Measurements from ENCODE around the gene GTSE1.

GTSE1 gene

GRCh38 chr22:46351767-46352166 lies 55.1 kb downstream of the GTSE1 start:
- Histone ChIP-seq H3K4ac (ENCODE audit: low read depth, low read length) (no peak overlapping the region), H3K23ac (ENCODE audit: low read length) (no peak overlapping the region), H4K5ac (ENCODE audit: low read length) (no peak overlapping the region), H2BK5ac (ENCODE audit: low read length) (no peak overlapping the region), H2AK5ac (ENCODE audit: low read length) (no peak overlapping the region), H2BK15ac (replicated peaks; ENCODE audit: low read depth) (no peak overlapping the region), H3K56ac (ENCODE audit: low read length) (no peak overlapping the region), H4K8ac (ENCODE audit: low read depth, low read length) (no peak overlapping the region), H3K4me2 (ENCODE audit: low read length) (no peak overlapping the region), H3K4me3 (ENCODE audit: low read length) (no peak overlapping the region), H3K27me3 (ENCODE audit: insufficient read depth, low read length, poor library complexity) (no peaks in the 10 kb centered on the region), H3K27ac (ENCODE audit: low read depth, low read length) (no peak overlapping the region), H3K18ac (ENCODE audit: low read length) (no peak overlapping the region), H3K4me1 (ENCODE audit: control insufficient read depth, low read depth, low read length) (no peaks in the 10 kb centered on the region), H3K79me2 (ENCODE audit: control insufficient read depth, insufficient read depth, low read length) (no peaks in the 10 kb centered on the region), H3K9ac (ENCODE audit: low read length) (no peak overlapping the region), H3K36me3 (ENCODE audit: control insufficient read depth, insufficient read depth, low read length) (peaks cover 50% of the 10 kb centered on the region), H2BK120ac (ENCODE audit: low read depth, low read length) (no peak overlapping the region), H3K79me1 (ENCODE audit: low read length) (peaks cover 13% of the 10 kb centered on the region)
- DNase-seq: no peak
- WGBS (ENCODE audit: extremely low coverage, insufficient coverage, low lambda C conversion rate): no CpG with 5 or more reads among the region's 23 CpGs

GRCh38 chr22:46352276-46352675 lies 55.6 kb downstream of the GTSE1 start:
- H3K4me2 ChIP-seq (ENCODE audit: low read length): no peak overlapping the region
- no peak for DNase-seq

GRCh38 chr22:46352691-46353386 lies 56.2 kb downstream of the GTSE1 start:
- Histone ChIP-seq H4K8ac (ENCODE audit: low read depth, low read length) (no peak overlapping the region), H3K56ac (ENCODE audit: low read length) (no peak overlapping the region), H3K9ac (ENCODE audit: low read length) (no peak overlapping the region), H3K23ac (ENCODE audit: low read length) (no peak overlapping the region), H3K79me1 (ENCODE audit: low read length) (peaks cover 10% of the 10 kb centered on the region), H2BK120ac (ENCODE audit: low read depth, low read length) (no peak overlapping the region), H3K79me2 (ENCODE audit: control insufficient read depth, insufficient read depth, low read length) (no peaks in the 10 kb centered on the region), H3K18ac (ENCODE audit: low read length) (no peak overlapping the region), H3K4ac (ENCODE audit: low read depth, low read length) (no peak overlapping the region), H3K36me3 (ENCODE audit: control insufficient read depth, insufficient read depth, low read length) (peaks cover 44% of the 10 kb centered on the region), H4K5ac (ENCODE audit: low read length) (no peak overlapping the region), H3K27me3 (ENCODE audit: insufficient read depth, low read length, poor library complexity) (no peaks in the 10 kb centered on the region), H2BK5ac (ENCODE audit: low read length) (no peak overlapping the region), H3K4me2 (ENCODE audit: low read length) (no peak overlapping the region), H2BK15ac (replicated peaks; ENCODE audit: low read depth) (no peak overlapping the region), H2AK5ac (ENCODE audit: low read length) (no peak overlapping the region), H3K27ac (ENCODE audit: low read depth, low read length) (no peak overlapping the region), H3K4me3 (ENCODE audit: low read length) (no peak overlapping the region), H3K4me1 (ENCODE audit: control insufficient read depth, low read depth, low read length) (no peaks in the 10 kb centered on the region)
- peak; percentile 37 for DNase-seq
- no CpG with 5 or more reads among the region's 20 CpGs for WGBS (ENCODE audit: extremely low coverage, insufficient coverage, low lambda C conversion rate)

More at GRCh38 chr22:46352276-46352675, 55.6 kb downstream of the GTSE1 start:
- Histone ChIP-seq H3K79me2 (ENCODE audit: control insufficient read depth, insufficient read depth, low read length) (no peaks in the 10 kb centered on the region), H3K4ac (ENCODE audit: low read depth, low read length) (no peak overlapping the region), H3K79me1 (ENCODE audit: low read length) (peaks cover 10% of the 10 kb centered on the region), H3K18ac (ENCODE audit: low read length) (no peak overlapping the region), H3K23ac (ENCODE audit: low read length) (no peak overlapping the region), H3K27me3 (ENCODE audit: insufficient read depth, low read length, poor library complexity) (no peaks in the 10 kb centered on the region), H3K4me3 (ENCODE audit: low read length) (no peak overlapping the region), H4K8ac (ENCODE audit: low read depth, low read length) (no peak overlapping the region), H3K4me1 (ENCODE audit: control insufficient read depth, low read depth, low read length) (no peaks in the 10 kb centered on the region), H4K5ac (ENCODE audit: low read length) (no peak overlapping the region), H2BK5ac (ENCODE audit: low read length) (no peak overlapping the region), H3K9ac (ENCODE audit: low read length) (no peak overlapping the region), H2BK15ac (replicated peaks; ENCODE audit: low read depth) (no peak overlapping the region), H2BK120ac (ENCODE audit: low read depth, low read length) (no peak overlapping the region), H3K56ac (ENCODE audit: low read length) (no peak overlapping the region), H2AK5ac (ENCODE audit: low read length) (no peak overlapping the region), H3K27ac (ENCODE audit: low read depth, low read length) (no peak overlapping the region), H3K36me3 (ENCODE audit: control insufficient read depth, insufficient read depth, low read length) (peaks cover 48% of the 10 kb centered on the region)
- no CpG with 5 or more reads among the region's 10 CpGs for WGBS (ENCODE audit: extremely low coverage, insufficient coverage, low lambda C conversion rate)

GRCh38 chr22:46353483-46354105 lies 56.9 kb downstream of the GTSE1 start:
- Histone ChIP-seq H3K56ac (ENCODE audit: low read length) (no peak overlapping the region), H3K36me3 (ENCODE audit: control insufficient read depth, insufficient read depth, low read length) (peaks cover 40% of the 10 kb centered on the region), H2BK5ac (ENCODE audit: low read length) (no peak overlapping the region), H3K4me2 (ENCODE audit: low read length) (no peak overlapping the region), H3K23ac (ENCODE audit: low read length) (no peak overlapping the region), H3K27ac (ENCODE audit: low read depth, low read length) (no peak overlapping the region), H3K18ac (ENCODE audit: low read length) (no peak overlapping the region), H3K4me3 (ENCODE audit: low read length) (no peak overlapping the region), H2BK15ac (replicated peaks; ENCODE audit: low read depth) (no peak overlapping the region), H2BK120ac (ENCODE audit: low read depth, low read length) (no peak overlapping the region), H3K79me2 (ENCODE audit: control insufficient read depth, insufficient read depth, low read length) (no peaks in the 10 kb centered on the region), H3K4ac (ENCODE audit: low read depth, low read length) (no peak overlapping the region), H4K5ac (ENCODE audit: low read length) (no peak overlapping the region), H3K79me1 (ENCODE audit: low read length) (peaks cover 6% of the 10 kb centered on the region), H2AK5ac (ENCODE audit: low read length) (no peak overlapping the region), H3K4me1 (ENCODE audit: control insufficient read depth, low read depth, low read length) (no peaks in the 10 kb centered on the region), H3K27me3 (ENCODE audit: insufficient read depth, low read length, poor library complexity) (no peaks in the 10 kb centered on the region), H3K9ac (ENCODE audit: low read length) (no peak overlapping the region), H4K8ac (ENCODE audit: low read depth, low read length) (no peak overlapping the region)
- no CpG with 5 or more reads among the region's 8 CpGs for WGBS (ENCODE audit: extremely low coverage, insufficient coverage, low lambda C conversion rate)
- no peak for DNase-seq

GRCh38 chr22:46354176-46354992 lies 57.7 kb downstream of the GTSE1 start:
- no peak overlapping the region for H3K4me3 ChIP-seq (ENCODE audit: low read length)
- no peak overlapping the region for H2BK15ac ChIP-seq (replicated peaks; ENCODE audit: low read depth)
- H3K27ac ChIP-seq (ENCODE audit: low read depth, low read length): no peak overlapping the region
- H3K4ac ChIP-seq (ENCODE audit: low read depth, low read length): no peak overlapping the region
- no CpG with 5 or more reads among the region's 21 CpGs for WGBS (ENCODE audit: extremely low coverage, insufficient coverage, low lambda C conversion rate)
- no peak overlapping the region for H4K8ac ChIP-seq (ENCODE audit: low read depth, low read length)
- H3K36me3 ChIP-seq (ENCODE audit: control insufficient read depth, insufficient read depth, low read length): peaks cover 36% of the 10 kb centered on the region
- no peak overlapping the region for H2AK5ac ChIP-seq (ENCODE audit: low read length)
- H3K18ac ChIP-seq (ENCODE audit: low read length): no peak overlapping the region
- no peak overlapping the region for H3K9ac ChIP-seq (ENCODE audit: low read length)
- peaks cover 3% of the 10 kb centered on the region for H3K79me1 ChIP-seq (ENCODE audit: low read length)
- H3K27me3 ChIP-seq (ENCODE audit: insufficient read depth, low read length, poor library complexity): no peaks in the 10 kb centered on the region
- no peak overlapping the region for H2BK120ac ChIP-seq (ENCODE audit: low read depth, low read length)
- no peak overlapping the region for H3K4me2 ChIP-seq (ENCODE audit: low read length)
- no peak overlapping the region for H3K23ac ChIP-seq (ENCODE audit: low read length)
- H4K5ac ChIP-seq (ENCODE audit: low read length): no peak overlapping the region
- no peak for DNase-seq
- H2BK5ac ChIP-seq (ENCODE audit: low read length): no peak overlapping the region
- H3K56ac ChIP-seq (ENCODE audit: low read length): no peak overlapping the region
- no peaks in the 10 kb centered on the region for H3K4me1 ChIP-seq (ENCODE audit: control insufficient read depth, low read depth, low read length)
- no peaks in the 10 kb centered on the region for H3K79me2 ChIP-seq (ENCODE audit: control insufficient read depth, insufficient read depth, low read length)

Data from mesendoderm (in vitro differentiated cells).